GM18502 (cell line): ENCODE measurements around the gene SLCO3A1.

Source experiments
- ATAC-seq: cut with Tn5 transposase; IDR thresholded peaks from one replicate; pipeline ENCODE4 v1.9.1; 2021; ENCODE audit warnings: mild to moderate bottlenecking; ENCODE audit not compliant: unreplicated experiment, poor library complexity

Gene SLCO3A1

GRCh38 chr15:91853511-91853947 is at the start of gene SLCO3A1:
TSS of gene SLCO3A1 (plus strand) at chr15:91853708.
- peak; percentile 16 for ATAC-seq

GRCh38 chr15:91807122-91807521 is 46.4 kb upstream of the SLCO3A1 start:
- ATAC-seq: no peak

GRCh38 chr15:91813924-91814323 is 39.6 kb upstream of the SLCO3A1 start:
- no peak for ATAC-seq

- no peak for ATAC-seq
These were observed 36.6 kb upstream of the SLCO3A1 start for GRCh38 chr15:91816942-91817341.

GRCh38 chr15:91821458-91821857 is 32.0 kb upstream of the SLCO3A1 start:
- no peak for ATAC-seq

GRCh38 chr15:91824256-91824655 is 29.3 kb upstream of the SLCO3A1 start:
- ATAC-seq: no peak

- no peak for ATAC-seq
These were observed 27.1 kb upstream of the SLCO3A1 start for GRCh38 chr15:91826443-91826842.

GRCh38 chr15:91833056-91833455 is 20.5 kb upstream of the SLCO3A1 start:
- ATAC-seq: no peak

GRCh38 chr15:91839867-91840266 is 13.6 kb upstream of the SLCO3A1 start:
- no peak for ATAC-seq

- ATAC-seq: no peak
These were observed 11.6 kb upstream of the SLCO3A1 start for GRCh38 chr15:91841861-91842260.

GRCh38 chr15:91844341-91844740 is 9.2 kb upstream of the SLCO3A1 start:
- ATAC-seq: no peak

- ATAC-seq: no peak
These were observed 8.6 kb upstream of the SLCO3A1 start for GRCh38 chr15:91844928-91845327.

GRCh38 chr15:91845720-91846119 is 7.8 kb upstream of the SLCO3A1 start:
- ATAC-seq: no peak

GRCh38 chr15:91849180-91849579 is 4.3 kb upstream of the SLCO3A1 start:
- no peak for ATAC-seq

GRCh38 chr15:91849749-91850161 is 3.8 kb upstream of the SLCO3A1 start:
- ATAC-seq: no peak

GRCh38 chr15:91852741-91853510 is 582 bp upstream of the SLCO3A1 start:
- peak; percentile 51 for ATAC-seq

GRCh38 chr15:91853948-91854638 is 585 bp downstream of the SLCO3A1 start:
- ATAC-seq: no peak

- ATAC-seq: no peak
These were observed 1.1 kb downstream of the SLCO3A1 start for GRCh38 chr15:91854639-91854990.

- no peak for ATAC-seq
These were observed 1.7 kb downstream of the SLCO3A1 start for GRCh38 chr15:91855241-91855640.

- no peak for ATAC-seq
These were observed 2.4 kb downstream of the SLCO3A1 start for GRCh38 chr15:91855684-91856489.

GRCh38 chr15:91857224-91857585 is 3.7 kb downstream of the SLCO3A1 start:
- ATAC-seq: no peak
